Transverse colon (tissue), 4 donors: ENCODE measurements around the gene LYPD6. TPM values are rescaled to one million over a fixed set of nuclear protein-coding genes. Genes with fewer than 3 reads are reported as not detected.

ENCODE experiments used
- DNase-seq: peaks from one replicate; pipeline ENCODE4 v3.0.0-alpha.2; 2019
- H3K27ac ChIP-seq, 4 donors: fragments of 200-600 bp; sonication (generic); 2 replicates each; pipeline ENCODE4 v1.5.1; 2016 to 2018; ENCODE audit warnings: inconsistent platforms in 4 of 4
- H3K27me3 ChIP-seq: fragments of 200-600 bp; sonication (generic); 2 replicates; pipeline ENCODE4 v1.5.1; 2017; ENCODE audit warnings: inconsistent platforms
- H3K36me3 ChIP-seq, 4 donors: fragments of 200-600 bp; sonication (generic); 2 replicates each; pipeline ENCODE4 v1.5.1; 2017 to 2019; ENCODE audit warnings: inconsistent platforms in 4 of 4
- H3K4me1 ChIP-seq, 4 donors: fragments of 200-600 bp; sonication (generic); 2 replicates each; pipeline ENCODE4 v1.5.1; 2017 to 2020; ENCODE audit warnings: inconsistent platforms in 4 of 4
- H3K4me3 ChIP-seq, 4 donors: fragments of 200-600 bp; sonication (generic); 1 replicate in 1 of 4; 2 replicates in 3 of 4; pipeline versions ENCODE4 v1.5.1 to v1.6.1; 2017 to 2019; ENCODE audit warnings: inconsistent platforms in 4 of 4
- H3K9me3 ChIP-seq, 2 donors: fragments of 200-600 bp; sonication (generic); 2 replicates each; pipeline ENCODE4 v1.5.1; 2017 to 2019; ENCODE audit warnings: inconsistent platforms in 2 of 2
- CTCF ChIP-seq, 5 experiments: fragments of 200-600 bp in 3 of 5; fragments of 450-650 bp in 2 of 5; sonication (generic) in 3 of 5; IDR thresholded peaks; 1 replicate in 2 of 5; 2 replicates in 3 of 5; pipeline ENCODE4 v1.5.1; 2016 to 2017; ENCODE audit warnings: antibody characterized with exemption in 5 of 5, inconsistent platforms in 3 of 5, mild to moderate bottlenecking in 2 of 5, moderate library complexity in 1 of 5
- EP300 ChIP-seq: sonication (generic); formaldehyde crosslinking; IDR thresholded peaks from one replicate; pipeline ENCODE4 v1.6.1; 2017; ENCODE audit warnings: antibody characterized with exemption, low read depth
- POLR2A ChIP-seq: fragments of 450-650 bp; IDR thresholded peaks from one replicate; pipeline ENCODE4 v1.6.1; 2016; ENCODE audit warnings: antibody characterized with exemption, mild to moderate bottlenecking, moderate library complexity
- POLR2AphosphoS5 ChIP-seq, 3 donors: sonication (generic); formaldehyde crosslinking; IDR thresholded peaks; one replicate each; pipeline ENCODE4 v1.6.1; 2016; ENCODE audit warnings: antibody characterized with exemption in 3 of 3
- WGBS, 2 donors: methylation state at CpG; one replicate each; pipeline ENCODE4 v1.1.5; 2018; ENCODE audit warnings: low coverage in 1 of 2; 5-methylcytosine and 5-hydroxymethylcytosine counted together
- in situ Hi-C, 4 donors: fragments of 200-750 bp; cut with MboI; loops; one replicate each; pipeline versions ENCODE4 v1.15.0 to v1.15.1; 2017; ENCODE audit warnings: low sequenced_read_pairs in 3 of 4, low pct_ligation_motif_present in 1 of 4, low pct_unique_long_range_greater_than_20kb in 1 of 4
- intact Hi-C: fragments of 100-400 bp; cut with DNase I; formaldehyde crosslinking; loops from one replicate; pipeline ENCODE4 v1.15.1; 2023; ENCODE audit warnings: low total_unique reads
- total RNA-seq, 4 donors: library from RNA; depleted of rRNA; stranded (reverse); fragments of >200 nt; gene quantifications; one replicate each; pipeline ENCODE4 v1.1.0, GENCODE V29; 2016

LYPD6 gene
- total RNA-seq, 4 donors from 2014 or later = 1.3 to 12.3 (median 2.6) TPM

GRCh38 chr2:149344105-149344504 is 13.7 kb downstream of the LYPD6 start:
- no peak for DNase-seq
- Histone ChIP-seq H3K4me1 (no peaks in the 10 kb centered on the region), H3K27me3 (no peaks in the 10 kb centered on the region), H3K27ac (no peak overlapping the region), H3K9me3 (no peaks in the 10 kb centered on the region), H3K36me3 (no peaks in the 10 kb centered on the region), H3K4me3 (no peak overlapping the region)
- WGBS, 2 donors = 78 to 91% methylated on average over 2 of the region's 2 CpGs
- in situ Hi-C loops = no loop called here
- TF ChIP-seq POLR2AphosphoS5 (IDR thresholded peaks at IDR 0.05) (no peak), POLR2A (no peak), CTCF (IDR thresholded peaks at IDR 0.05) (no peak), EP300 (no peak)
- intact Hi-C loops = no loop called here

GRCh38 chr2:149346272-149346671 is 15.9 kb downstream of the LYPD6 start:
- TF ChIP-seq POLR2AphosphoS5 (IDR thresholded peaks at IDR 0.05) (no peak), POLR2A (no peak), EP300 (no peak), CTCF (IDR thresholded peaks at IDR 0.05) (no peak)
- H3K4me1 ChIP-seq = no peaks in the 10 kb centered on the region
- H3K36me3 ChIP-seq = no peaks in the 10 kb centered on the region
- in situ Hi-C loops = no loop called here
- no peaks in the 10 kb centered on the region for H3K9me3 ChIP-seq
- DNase-seq = no peak
- WGBS, 2 donors = 13 to 28% methylated on average over 1 to 2 of the region's 2 CpGs
- H3K4me3 ChIP-seq = no peak overlapping the region
- intact Hi-C loops = no loop called here
- no peaks in the 10 kb centered on the region for H3K27me3 ChIP-seq
- no peak overlapping the region for H3K27ac ChIP-seq

GRCh38 chr2:149348291-149348690 is 17.9 kb downstream of the LYPD6 start:
- no peak for DNase-seq
- Histone ChIP-seq H3K36me3 (no peaks in the 10 kb centered on the region), H3K27ac (no peak overlapping the region), H3K27me3 (no peaks in the 10 kb centered on the region), H3K4me3 (no peak overlapping the region), H3K4me1 (no peaks in the 10 kb centered on the region), H3K9me3 (no peaks in the 10 kb centered on the region)
- intact Hi-C loops (no loop called here), in situ Hi-C loops (no loop called here)
- TF ChIP-seq EP300 = no peak
- TF ChIP-seq POLR2A = no peak
- no peak for TF ChIP-seq CTCF (IDR thresholded peaks at IDR 0.05)
- TF ChIP-seq POLR2AphosphoS5 (IDR thresholded peaks at IDR 0.05) = no peak
- WGBS, 2 donors = 80 to 94% methylated on average over 1 to 2 of the region's 2 CpGs

- Histone ChIP-seq H3K9me3 (no peaks in the 10 kb centered on the region), H3K27me3 (no peaks in the 10 kb centered on the region), H3K36me3 (no peaks in the 10 kb centered on the region), H3K27ac (no peak overlapping the region), H3K4me3 (no peak overlapping the region), H3K4me1 (peaks cover 0 to 11% (median 0%) of the 10 kb centered on the region in 4 donors)
- 66 to 85% methylated on average over 2 to 3 of the region's 3 CpGs for WGBS, 2 donors
- TF ChIP-seq POLR2AphosphoS5 (IDR thresholded peaks at IDR 0.05) (no peak), CTCF (IDR thresholded peaks at IDR 0.05) (no peak), POLR2A (no peak), EP300 (no peak)
- intact Hi-C loops (loop anchor here (2.0 kb wide), 1 partner anchor 49 kb away; no protein-coding TSS in a partner anchor), in situ Hi-C loops (no loop called here)
- no peak for DNase-seq
These were observed 23.0 kb downstream of the LYPD6 start for GRCh38 chr2:149353421-149353820.
